ENCODE measurements around the gene ITFG2.

Gene ITFG2

GRCh38 chr12:2826721-2827515, 14.4 kb downstream of the ITFG2 start:
- Histone ChIP-seq H3K79me2 (ENCODE audit: control insufficient read depth, low read length) (no peaks in the 10 kb centered on the region), H3K4me2 (ENCODE audit: low read length) (no peak overlapping the region), H3K4me1 (ENCODE audit: control insufficient read depth, low read length) (no peaks in the 10 kb centered on the region), H4K20me1 (ENCODE audit: control insufficient read depth, insufficient read depth, low read depth, low read length) (no peaks in the 10 kb centered on the region), H3K36me3 (ENCODE audit: control insufficient read depth, low read length) (peaks cover 68% of the 10 kb centered on the region), H3K9me2 (replicated peaks; ENCODE audit: control insufficient read depth, low read length) (no peaks in the 10 kb centered on the region), H3K9me3 (ENCODE audit: control insufficient read depth, insufficient read depth, low read length) (no peaks in the 10 kb centered on the region), H3K27me3 (ENCODE audit: control insufficient read depth, low read length) (no peaks in the 10 kb centered on the region), H3K4me3 (ENCODE audit: low read length) (no peak overlapping the region), H3F3A (ENCODE audit: control insufficient read depth, insufficient read depth) (no peaks in the 10 kb centered on the region), H3K27ac (ENCODE audit: low read depth, low read length) (no peak overlapping the region)
- TF ChIP-seq EZH2phosphoT487 (IDR thresholded peaks at IDR 0.05; ENCODE audit: borderline replicate concordance, low read length) (no peak), CTCF (IDR thresholded peaks at IDR 0.05; ENCODE audit: low read depth, low read length, poor library complexity, severe bottlenecking) (no peak)

- Histone ChIP-seq H3K36me3 (ENCODE audit: control insufficient read depth, low read length) (peaks cover 44% of the 10 kb centered on the region), H3K9me3 (ENCODE audit: control insufficient read depth, insufficient read depth, low read length) (no peaks in the 10 kb centered on the region), H3K4me2 (ENCODE audit: low read length) (no peak overlapping the region), H3K4me3 (ENCODE audit: low read length) (no peak overlapping the region), H3K79me2 (ENCODE audit: control insufficient read depth, low read length) (no peaks in the 10 kb centered on the region), H3K27ac (ENCODE audit: low read depth, low read length) (no peak overlapping the region), H3K27me3 (ENCODE audit: control insufficient read depth, low read length) (no peaks in the 10 kb centered on the region), H3F3A (ENCODE audit: control insufficient read depth, insufficient read depth) (no peaks in the 10 kb centered on the region), H3K4me1 (ENCODE audit: control insufficient read depth, low read length) (no peaks in the 10 kb centered on the region), H4K20me1 (ENCODE audit: control insufficient read depth, insufficient read depth, low read depth, low read length) (no peaks in the 10 kb centered on the region), H3K9me2 (replicated peaks; ENCODE audit: control insufficient read depth, low read length) (no peaks in the 10 kb centered on the region)
- TF ChIP-seq EZH2phosphoT487 (IDR thresholded peaks at IDR 0.05; ENCODE audit: borderline replicate concordance, low read length) (no peak), CTCF (IDR thresholded peaks at IDR 0.05; ENCODE audit: low read depth, low read length, poor library complexity, severe bottlenecking) (no peak)
Measured at GRCh38 chr12:2829275-2829674, 16.8 kb downstream of the ITFG2 start.

- Histone ChIP-seq H3K4me1 (ENCODE audit: control insufficient read depth, low read length) (no peaks in the 10 kb centered on the region), H3K9me2 (replicated peaks; ENCODE audit: control insufficient read depth, low read length) (no peaks in the 10 kb centered on the region), H3K9me3 (ENCODE audit: control insufficient read depth, insufficient read depth, low read length) (no peaks in the 10 kb centered on the region), H3F3A (ENCODE audit: control insufficient read depth, insufficient read depth) (no peaks in the 10 kb centered on the region), H3K4me2 (ENCODE audit: low read length) (no peak overlapping the region), H3K79me2 (ENCODE audit: control insufficient read depth, low read length) (no peaks in the 10 kb centered on the region), H3K27ac (ENCODE audit: low read depth, low read length) (no peak overlapping the region), H4K20me1 (ENCODE audit: control insufficient read depth, insufficient read depth, low read depth, low read length) (no peaks in the 10 kb centered on the region), H3K27me3 (ENCODE audit: control insufficient read depth, low read length) (no peaks in the 10 kb centered on the region), H3K4me3 (ENCODE audit: low read length) (no peak overlapping the region), H3K36me3 (ENCODE audit: control insufficient read depth, low read length) (peaks cover 11% of the 10 kb centered on the region)
- no peak for TF ChIP-seq CTCF (IDR thresholded peaks at IDR 0.05; ENCODE audit: low read depth, low read length, poor library complexity, severe bottlenecking)
- TF ChIP-seq EZH2phosphoT487 (IDR thresholded peaks at IDR 0.05; ENCODE audit: borderline replicate concordance, low read length), result no peak
Measured at GRCh38 chr12:2832550-2833127, 20.2 kb downstream of the ITFG2 start.

Measured in DOHH2 (cell line).